Measurements from ENCODE around the gene ISL1. TPM values are rescaled to one million over a fixed set of nuclear protein-coding genes. Genes with fewer than 3 reads are reported as not detected.
A peak's percentile ranks its signal among the peaks of the same experiment; 100 is the strongest.

Gene ISL1
- total RNA-seq, 1 donor = not detected

GRCh38 chr5:51379331-51379700, 3.9 kb upstream of the ISL1 start:
- H3K4me2 ChIP-seq (ENCODE audit: insufficient read depth, low read length) = peak overlapping the region; percentile 70

DNA sequence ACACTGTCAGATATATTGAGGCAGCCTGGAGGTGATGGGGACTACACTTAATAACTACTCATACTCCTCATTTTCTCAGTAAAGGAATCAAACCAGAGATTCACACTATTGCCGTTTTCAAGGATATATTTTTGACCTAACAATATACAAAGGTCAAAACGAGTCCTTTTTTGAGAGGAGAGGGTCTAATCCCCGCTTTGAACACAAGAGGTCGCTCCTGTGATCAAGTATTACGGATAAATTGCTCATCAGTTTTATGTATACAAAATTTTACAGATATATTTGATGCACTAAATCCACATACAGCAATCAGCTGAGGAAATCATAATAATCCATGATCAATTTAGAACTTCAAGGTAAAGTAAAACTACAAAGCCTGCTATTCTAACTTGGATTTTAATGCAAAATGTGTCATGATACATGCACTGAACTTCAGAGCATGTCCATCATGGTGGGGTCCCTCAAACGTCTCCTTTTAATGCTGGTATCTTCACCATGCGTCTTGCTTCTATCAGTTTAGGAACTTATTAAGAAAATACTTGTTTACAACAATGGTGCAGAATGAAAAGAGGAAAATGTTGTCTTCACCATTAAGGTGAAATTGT, 2.5 kb upstream of the ISL1 start:
- no peaks in the 10 kb centered on the region for H3K79me2 ChIP-seq (ENCODE audit: insufficient read depth, low read length)
- peaks cover 63% of the 10 kb centered on the region for H3K27me3 ChIP-seq (ENCODE audit: insufficient read depth, low read length)
- H3K36me3 ChIP-seq (ENCODE audit: insufficient read depth, low read length) = no peaks in the 10 kb centered on the region
- H4K20me1 ChIP-seq (ENCODE audit: insufficient read depth, low read length) = no peaks in the 10 kb centered on the region
- DNase-seq (ENCODE audit: insufficient read length, low spot score, missing footprints) = peak; percentile 62
- no peak overlapping the region for H3K4me3 ChIP-seq (ENCODE audit: insufficient read depth, low read length)
- no peak overlapping the region for H3K4me2 ChIP-seq (ENCODE audit: insufficient read depth, low read length)
- no peaks in the 10 kb centered on the region for H3K9me3 ChIP-seq (ENCODE audit: low read depth, low read length)
- no peak overlapping the region for H3K27ac ChIP-seq (ENCODE audit: low read depth, low read length)
- no peak overlapping the region for H2AFZ ChIP-seq (ENCODE audit: low read length)
- peak; percentile 56 for TF ChIP-seq CTCF (IDR thresholded peaks at IDR 0.05; ENCODE audit: extremely low read depth, low read depth, low read length)
- H3K4me1 ChIP-seq (ENCODE audit: insufficient read depth, low read length) = no peaks in the 10 kb centered on the region

More at GRCh38 chr5:51379331-51379700, 3.9 kb upstream of the ISL1 start:
- Histone ChIP-seq H3K36me3 (ENCODE audit: insufficient read depth, low read length) (no peaks in the 10 kb centered on the region), H3K79me2 (ENCODE audit: insufficient read depth, low read length) (no peaks in the 10 kb centered on the region), H4K20me1 (ENCODE audit: insufficient read depth, low read length) (no peaks in the 10 kb centered on the region), H3K4me3 (ENCODE audit: insufficient read depth, low read length) (peak overlapping the region; percentile 37), H3K4me1 (ENCODE audit: insufficient read depth, low read length) (no peaks in the 10 kb centered on the region), H3K27ac (ENCODE audit: low read depth, low read length) (no peak overlapping the region), H2AFZ (ENCODE audit: low read length) (no peak overlapping the region), H3K27me3 (ENCODE audit: insufficient read depth, low read length) (peaks cover 52% of the 10 kb centered on the region), H3K9me3 (ENCODE audit: low read depth, low read length) (no peaks in the 10 kb centered on the region)
- no peak for DNase-seq (ENCODE audit: insufficient read length, low spot score, missing footprints)
- TF ChIP-seq CTCF (IDR thresholded peaks at IDR 0.05; ENCODE audit: extremely low read depth, low read depth, low read length) = no peak

- no peaks in the 10 kb centered on the region for H4K20me1 ChIP-seq (ENCODE audit: insufficient read depth, low read length)
- peaks cover 66% of the 10 kb centered on the region for H3K27me3 ChIP-seq (ENCODE audit: insufficient read depth, low read length)
- H3K79me2 ChIP-seq (ENCODE audit: insufficient read depth, low read length) = no peaks in the 10 kb centered on the region
- no peak overlapping the region for H2AFZ ChIP-seq (ENCODE audit: low read length)
- TF ChIP-seq CTCF (IDR thresholded peaks at IDR 0.05; ENCODE audit: extremely low read depth, low read depth, low read length) = no peak
- no peak for DNase-seq (ENCODE audit: insufficient read length, low spot score, missing footprints)
- H3K27ac ChIP-seq (ENCODE audit: low read depth, low read length) = no peak overlapping the region
- peak overlapping the region; percentile 16 for H3K4me3 ChIP-seq (ENCODE audit: insufficient read depth, low read length)
- H3K9me3 ChIP-seq (ENCODE audit: low read depth, low read length) = no peaks in the 10 kb centered on the region
- no peaks in the 10 kb centered on the region for H3K4me1 ChIP-seq (ENCODE audit: insufficient read depth, low read length)
- no peaks in the 10 kb centered on the region for H3K36me3 ChIP-seq (ENCODE audit: insufficient read depth, low read length)
- H3K4me2 ChIP-seq (ENCODE audit: insufficient read depth, low read length) = peak overlapping the region; percentile 19
These were observed 1.3 kb upstream of the ISL1 start for GRCh38 chr5:51381761-51382474.

- no peak overlapping the region for H3K27ac ChIP-seq (ENCODE audit: low read depth, low read length)
- no peaks in the 10 kb centered on the region for H3K9me3 ChIP-seq (ENCODE audit: low read depth, low read length)
- H3K4me3 ChIP-seq (ENCODE audit: insufficient read depth, low read length) = peak overlapping the region; percentile 52
- H2AFZ ChIP-seq (ENCODE audit: low read length) = peak overlapping the region; percentile 59
- TF ChIP-seq CTCF (IDR thresholded peaks at IDR 0.05; ENCODE audit: extremely low read depth, low read depth, low read length) = no peak
- no peaks in the 10 kb centered on the region for H3K36me3 ChIP-seq (ENCODE audit: insufficient read depth, low read length)
- no peaks in the 10 kb centered on the region for H3K79me2 ChIP-seq (ENCODE audit: insufficient read depth, low read length)
- no peaks in the 10 kb centered on the region for H4K20me1 ChIP-seq (ENCODE audit: insufficient read depth, low read length)
- H3K4me2 ChIP-seq (ENCODE audit: insufficient read depth, low read length) = peak overlapping the region; percentile 60
- peaks cover 63% of the 10 kb centered on the region for H3K27me3 ChIP-seq (ENCODE audit: insufficient read depth, low read length)
- H3K4me1 ChIP-seq (ENCODE audit: insufficient read depth, low read length) = no peaks in the 10 kb centered on the region
- DNase-seq (ENCODE audit: insufficient read length, low spot score, missing footprints) = peak; percentile 41
These were observed 622 bp upstream of the ISL1 start for GRCh38 chr5:51382521-51383130.

Data from osteoblast (primary cell).